Right renal pelvis (tissue), 4 donors: ENCODE results near the gene TMEM45B. TPM values are rescaled to one million over a fixed set of nuclear protein-coding genes. Genes with fewer than 3 reads are reported as not detected.
"Not testable (repeated sequence)": the region's sequence is repeated elsewhere in the genome, so short reads cannot be mapped to it uniquely, and the experiment has no call there.

Experiments
- DNase-seq, 4 donors: peaks; one replicate each; pipeline ENCODE4 v3.0.0-alpha.2; 2013; ENCODE audit warnings: low read depth in 4 of 4, low spot score in 3 of 4, missing footprints in 1 of 4
- polyA plus RNA-seq, 4 donors: library from polyadenylated mRNA; unstranded; fragments of 120-200 nt; gene quantifications; one replicate each; pipeline ENCODE4 v1.2.1, GENCODE V29; 2013; ENCODE audit not compliant: insufficient read length in 4 of 4

Gene TMEM45B
- polyA plus RNA-seq: 10 to 100 TPM; 18.0 to 32.6 (median 21.4) TPM

DNA sequence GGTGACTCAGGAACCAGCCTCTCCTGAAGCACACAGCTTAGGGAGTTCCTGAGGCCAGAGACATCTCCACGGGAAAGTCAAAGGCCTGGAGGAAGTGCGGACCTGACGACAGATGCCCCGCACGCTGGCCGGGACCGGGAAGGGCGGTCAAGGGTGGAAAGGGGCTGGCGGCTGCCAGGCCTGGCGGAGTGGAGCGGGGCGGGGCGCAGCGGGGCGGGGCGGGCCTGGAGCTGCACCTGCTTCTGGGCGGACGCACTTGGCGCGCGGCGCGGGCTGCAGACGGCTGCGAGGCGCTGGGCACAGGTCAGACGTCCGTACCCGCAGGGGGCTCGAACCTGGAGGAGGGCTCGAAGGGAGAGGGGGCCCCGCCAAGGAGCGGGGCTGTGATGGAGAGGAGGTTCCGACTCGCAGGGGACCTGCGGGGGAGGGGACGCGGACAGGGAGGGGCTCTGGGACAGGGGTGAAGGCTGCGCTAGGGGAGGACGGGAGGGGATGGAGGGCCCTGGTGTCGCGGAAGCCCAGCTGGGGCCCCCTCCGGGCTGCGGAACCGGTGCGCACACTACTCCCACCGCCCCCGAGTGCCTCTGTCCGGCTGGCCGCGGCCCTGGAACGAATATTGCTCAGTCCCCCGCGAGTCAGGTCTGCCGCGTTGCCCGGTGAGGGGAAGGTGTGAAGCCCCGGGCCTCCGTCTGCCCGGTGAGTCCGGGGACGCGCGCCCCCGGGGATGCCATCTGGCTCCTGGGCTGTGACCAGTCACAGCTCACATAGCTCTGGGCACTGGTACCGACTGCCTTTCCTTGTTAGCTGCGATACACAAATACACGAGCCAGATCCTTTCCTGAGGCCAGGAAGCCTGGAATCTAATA is at the start of gene TMEM45B:
Gene TMEM45B, plus strand, starts transcription at position 253 of the 866 bp plus-strand sequence. CDS start 36,635 bp downstream, outside the sequence.
- DNase-seq: peak in 3 of 4 donors; percentile 26 to 31 (median 28)

DNA sequence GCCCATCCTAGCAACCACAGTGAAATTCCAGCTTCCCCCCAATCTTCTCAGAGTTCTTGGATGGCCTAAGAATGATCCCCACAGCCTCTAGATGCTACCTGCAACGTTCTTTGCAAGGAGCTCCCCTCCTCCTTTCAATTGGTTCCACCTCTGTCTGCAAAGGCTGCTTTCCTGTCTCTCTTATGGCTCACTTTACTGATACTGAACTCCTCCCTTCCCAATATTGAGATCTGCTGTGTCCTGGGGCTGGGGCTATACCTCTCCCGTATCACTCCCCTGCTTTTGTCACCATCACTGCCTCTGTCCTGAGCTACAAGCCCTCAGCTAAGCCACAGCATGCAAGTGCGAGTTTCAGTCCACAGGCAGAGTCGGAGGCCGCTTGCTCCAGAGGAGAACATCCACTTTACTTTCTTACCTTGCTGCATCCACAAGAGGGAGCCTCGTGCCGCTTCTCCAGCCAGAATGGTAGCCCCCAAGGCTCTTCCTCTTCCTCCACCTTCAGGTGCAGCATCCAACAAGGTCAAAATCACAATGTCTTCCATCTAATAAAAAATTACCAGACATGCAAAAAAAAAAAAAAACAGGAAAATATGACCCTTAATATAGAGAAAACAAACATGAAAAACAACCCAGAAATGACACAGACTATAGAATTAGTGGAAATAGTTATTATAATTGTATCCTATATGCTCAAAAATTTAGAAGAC is 48.6 kb upstream of the TMEM45B start:
- DNase-seq: no peak

DNA sequence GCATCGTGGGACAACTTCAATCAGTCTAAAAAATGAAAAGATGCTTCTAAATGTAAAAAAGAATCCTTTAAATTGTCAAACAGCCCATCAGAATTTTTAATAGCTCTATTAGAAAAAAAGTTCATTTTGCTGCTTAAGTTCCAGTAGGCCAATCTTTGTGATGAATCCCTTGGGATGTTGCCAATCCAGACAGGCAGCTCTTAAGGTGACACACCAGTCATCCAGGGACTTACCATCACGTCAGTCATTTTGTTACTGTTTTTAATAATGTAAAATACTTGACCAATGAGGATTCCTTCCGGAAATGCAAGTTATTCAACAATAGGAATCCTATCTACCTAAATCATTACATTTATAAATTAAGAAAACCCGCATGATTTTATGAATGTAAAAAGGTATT is 47.8 kb upstream of the TMEM45B start:
- no peak for DNase-seq

DNA sequence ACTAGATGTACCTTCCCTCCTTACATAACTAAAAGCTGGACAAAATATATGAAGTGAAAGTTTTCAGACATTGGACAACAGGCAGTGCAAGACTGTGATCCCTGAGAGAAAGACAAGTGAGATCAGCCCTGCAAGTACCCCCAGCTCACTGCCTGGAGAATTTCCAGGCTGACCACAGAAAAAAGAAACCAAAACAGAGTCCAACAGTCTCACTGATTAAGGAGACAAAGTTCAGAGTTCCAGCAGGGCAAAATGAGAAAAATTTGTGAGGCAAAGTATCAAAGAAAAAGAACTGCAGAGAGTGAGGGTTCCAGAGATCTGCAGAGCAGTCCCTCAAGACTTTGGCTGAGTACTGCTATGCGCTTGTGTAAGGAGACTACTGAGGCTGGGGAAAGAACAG is 47.3 kb upstream of the TMEM45B start:
- no peak for DNase-seq

DNA sequence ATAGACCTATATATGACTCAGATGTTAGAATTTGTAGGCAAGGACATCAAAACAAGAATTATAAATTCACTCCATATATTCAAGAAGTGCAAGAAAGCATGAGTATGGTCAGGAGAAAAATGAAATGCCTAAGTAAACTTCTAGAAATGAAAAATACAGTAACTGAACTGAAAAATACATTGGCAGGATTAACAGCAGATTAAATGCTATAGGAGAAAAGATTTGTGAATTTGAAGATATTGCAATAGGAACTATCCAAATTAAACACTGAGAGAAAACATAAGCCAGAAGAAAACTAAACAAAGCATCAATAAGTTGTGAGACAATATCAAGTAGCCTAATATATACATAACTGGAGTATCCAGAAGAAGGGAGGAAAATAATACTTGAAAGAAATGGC is 46.6 kb upstream of the TMEM45B start:
- no peak for DNase-seq

DNA sequence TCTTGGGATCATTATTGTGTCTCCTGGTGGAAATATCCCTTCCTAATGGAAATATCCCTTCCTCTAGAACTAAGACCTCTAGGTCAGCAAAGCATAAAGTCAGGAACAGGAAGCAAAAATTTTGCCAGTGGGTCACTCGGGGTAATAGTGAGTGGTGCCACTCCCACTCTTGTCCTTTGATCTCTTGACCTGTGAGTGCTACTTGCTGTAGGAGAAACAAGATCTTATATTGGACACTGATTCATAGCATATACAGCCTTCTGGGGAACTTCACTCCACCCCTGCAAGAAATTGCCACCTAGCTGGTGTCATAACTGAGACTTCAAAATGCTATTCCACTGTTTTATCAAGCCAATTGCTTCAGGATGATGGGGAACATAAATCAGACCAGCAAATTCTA is 44.7 kb upstream of the TMEM45B start:
- no peak for DNase-seq

DNA sequence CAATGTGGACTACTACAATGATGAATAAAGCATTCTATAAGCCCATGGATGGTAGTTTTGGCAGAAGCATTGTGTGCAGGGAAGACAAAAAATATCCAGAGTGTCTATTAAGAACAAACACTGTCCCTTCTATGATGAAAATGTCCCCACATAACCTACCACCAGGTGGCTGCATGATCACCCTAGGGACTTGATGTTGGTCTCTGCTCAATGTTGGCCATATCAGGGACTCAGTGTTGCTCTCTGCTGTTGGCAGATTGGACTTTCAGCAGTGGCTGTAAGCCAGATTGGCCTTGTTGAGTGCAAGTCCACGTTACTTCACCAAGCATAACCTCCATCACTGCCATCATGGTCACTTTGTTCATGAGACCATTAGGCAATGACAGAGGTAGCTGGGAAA is 44.2 kb upstream of the TMEM45B start:
- DNase-seq: not testable (repeated sequence)

DNA sequence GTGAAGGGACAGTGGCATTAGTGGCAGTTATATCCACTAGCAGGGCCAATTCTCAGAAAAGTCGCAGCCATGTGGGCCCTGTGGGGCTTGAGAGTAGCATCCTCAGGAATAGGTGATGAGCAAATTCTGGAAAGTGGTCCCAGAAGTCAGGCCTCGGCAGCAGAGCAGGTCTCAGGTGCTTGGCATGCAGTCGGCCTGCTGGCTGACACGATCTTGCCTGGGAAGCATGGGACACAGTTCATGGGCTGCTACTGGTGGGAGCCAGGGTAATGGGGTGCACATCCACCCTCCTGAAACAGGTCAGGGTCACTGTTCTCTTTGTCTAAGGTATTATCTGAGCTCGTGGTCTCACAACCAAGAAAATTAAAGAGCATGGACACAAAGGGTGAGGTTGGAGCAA is 36.8 kb upstream of the TMEM45B start:
- DNase-seq: no peak

DNA sequence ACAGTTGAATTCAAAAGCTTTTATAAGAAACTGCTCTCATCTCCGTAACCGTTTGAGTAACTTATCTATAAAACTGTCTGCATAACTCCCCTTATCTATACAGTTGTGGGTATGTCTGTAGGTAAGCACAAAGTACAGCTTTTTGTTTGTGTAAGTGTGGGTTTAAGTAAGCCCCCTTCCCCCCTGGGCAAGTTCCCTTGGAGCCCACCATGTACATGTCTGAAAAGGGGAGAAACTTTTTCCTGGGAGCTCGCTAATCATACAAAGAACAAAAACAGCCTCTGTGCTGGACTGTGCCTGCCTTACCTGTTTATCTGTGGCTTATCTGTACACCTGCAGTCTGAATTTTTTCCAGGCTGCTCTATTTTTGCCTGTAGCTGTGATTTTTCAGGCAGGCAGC is 36.3 kb upstream of the TMEM45B start:
- no peak for DNase-seq

DNA sequence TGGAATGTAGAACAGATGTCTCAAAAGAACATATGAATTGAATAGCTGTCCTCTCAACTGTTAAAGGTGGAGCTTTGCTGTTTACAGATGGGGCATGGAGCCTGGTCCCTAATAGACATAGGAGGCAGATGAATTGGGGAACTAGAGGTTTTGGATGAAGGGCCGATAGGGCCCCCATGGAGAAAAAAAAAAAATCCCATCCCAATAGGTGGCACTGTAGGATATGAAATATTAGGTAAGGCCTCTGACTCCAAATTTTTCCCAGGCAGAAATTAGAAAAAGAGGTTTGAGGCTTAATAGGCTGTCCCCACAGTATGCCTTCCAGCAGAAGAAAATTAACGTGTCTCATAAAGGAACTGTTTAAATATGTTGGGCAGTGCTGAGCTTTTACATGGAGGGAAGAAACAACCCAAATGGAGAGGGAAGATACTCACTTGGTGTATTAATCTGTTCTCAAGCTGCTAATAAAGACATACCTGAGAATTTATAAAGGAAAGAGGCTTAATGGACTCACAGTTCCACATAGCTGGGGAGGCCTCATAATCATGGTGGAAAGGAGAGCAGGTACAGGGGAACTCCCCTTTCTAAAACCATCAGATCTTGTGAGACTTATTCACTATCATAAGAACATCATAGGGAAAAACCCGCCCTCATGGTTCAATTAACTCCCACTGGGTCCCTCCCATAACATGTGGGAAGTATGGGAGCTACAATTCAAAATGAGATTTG is 30.1 kb upstream of the TMEM45B start:
- no peak for DNase-seq

DNA sequence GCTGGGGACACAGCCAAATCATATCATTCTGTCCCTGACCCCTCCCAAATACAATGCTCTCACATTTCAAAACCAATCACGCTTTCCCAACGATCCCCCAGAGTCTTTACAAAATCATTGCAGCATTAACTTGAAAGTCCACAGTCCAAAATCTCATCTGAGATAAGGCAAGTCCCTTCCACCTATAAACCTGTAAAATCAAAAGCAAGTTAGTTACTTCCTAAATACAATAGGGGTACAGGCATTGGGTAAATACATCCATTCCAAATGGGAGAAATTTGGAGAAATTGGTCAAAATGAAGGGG is 29.6 kb upstream of the TMEM45B start:
- DNase-seq: not testable (repeated sequence)

DNA sequence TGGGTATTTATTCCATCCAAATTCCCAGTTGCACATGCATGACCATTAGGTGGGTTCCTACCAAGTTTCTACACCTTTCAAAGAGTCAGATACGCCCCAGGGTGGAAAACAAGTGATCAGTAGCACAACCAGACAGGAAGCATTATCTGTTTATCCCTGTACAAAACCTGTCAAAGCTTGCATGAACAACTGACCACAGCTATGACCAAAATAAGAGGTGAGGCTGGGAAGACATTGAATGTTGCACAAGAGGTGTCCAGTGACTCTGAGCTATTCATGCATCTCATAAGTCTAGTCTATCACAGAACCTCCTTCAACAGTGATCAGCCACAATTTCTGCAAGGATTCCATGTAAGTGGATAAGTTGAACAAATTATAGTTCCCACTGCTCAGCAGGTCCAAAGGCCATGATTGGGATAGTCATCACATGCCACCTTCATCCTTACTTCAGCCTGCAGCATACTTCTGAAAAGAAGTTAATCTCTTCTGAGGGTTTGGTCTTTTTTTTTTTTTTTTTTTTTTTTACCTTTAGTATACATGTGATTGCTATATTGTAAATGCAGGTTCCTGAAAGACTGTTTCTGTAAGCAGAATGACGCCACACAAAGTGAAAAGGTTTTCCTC is 28.0 kb upstream of the TMEM45B start:
- DNase-seq: no peak

DNA sequence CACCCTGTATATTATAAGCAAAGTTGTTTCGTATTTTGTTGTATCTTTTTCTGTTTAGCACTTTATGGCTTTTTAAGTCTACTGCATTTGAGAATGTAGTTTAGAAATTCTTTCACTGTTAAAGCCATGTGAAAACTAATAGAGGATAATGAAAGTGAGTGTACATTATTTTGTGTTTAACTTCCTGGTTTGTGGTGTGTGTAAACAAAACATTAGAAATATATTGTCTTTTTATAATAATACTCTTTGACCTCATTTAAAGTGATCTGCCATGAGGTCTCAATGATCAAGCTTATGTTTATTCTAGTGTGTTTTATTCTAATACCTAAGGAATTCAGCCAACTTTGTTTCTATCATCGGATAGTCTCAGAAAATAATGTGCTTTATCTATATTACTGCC is 27.4 kb upstream of the TMEM45B start:
- DNase-seq: no peak

DNA sequence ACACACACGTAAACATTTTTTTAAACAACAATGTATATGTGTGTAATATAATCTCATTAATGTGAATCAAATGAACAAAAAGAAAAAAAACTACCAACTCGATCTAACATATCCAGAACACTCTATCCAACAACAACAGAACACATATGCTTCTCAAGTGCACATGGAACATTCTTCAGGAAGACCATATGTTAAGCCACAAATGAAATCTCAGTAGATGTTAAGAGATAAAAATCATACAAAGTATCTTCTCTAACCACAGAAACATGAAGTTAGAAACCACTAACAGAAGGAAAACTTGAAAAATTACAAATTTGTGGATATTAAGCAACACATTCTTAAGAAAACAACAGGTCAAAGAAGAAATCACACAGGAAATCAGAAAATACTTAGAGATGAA is 25.5 kb upstream of the TMEM45B start:
- no peak for DNase-seq

DNA sequence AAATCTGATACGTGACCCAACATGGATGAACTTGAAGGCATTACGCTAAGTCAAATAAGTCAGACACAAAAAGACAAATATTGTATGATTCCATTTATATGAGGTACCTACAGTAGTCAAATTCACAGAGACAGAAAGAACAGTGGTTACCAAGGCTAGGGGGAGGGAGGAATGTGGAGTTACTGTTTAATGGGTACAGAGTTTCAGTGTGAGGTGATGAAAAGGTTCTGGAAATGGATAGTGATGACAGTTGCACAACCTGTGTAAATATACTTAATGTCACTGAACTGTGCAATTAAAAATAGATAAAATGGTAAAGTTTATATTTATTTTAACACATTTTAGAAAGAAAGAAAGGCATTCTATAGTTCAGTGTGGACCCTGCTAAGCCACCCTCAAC is 24.1 kb upstream of the TMEM45B start:
- DNase-seq: no peak

DNA sequence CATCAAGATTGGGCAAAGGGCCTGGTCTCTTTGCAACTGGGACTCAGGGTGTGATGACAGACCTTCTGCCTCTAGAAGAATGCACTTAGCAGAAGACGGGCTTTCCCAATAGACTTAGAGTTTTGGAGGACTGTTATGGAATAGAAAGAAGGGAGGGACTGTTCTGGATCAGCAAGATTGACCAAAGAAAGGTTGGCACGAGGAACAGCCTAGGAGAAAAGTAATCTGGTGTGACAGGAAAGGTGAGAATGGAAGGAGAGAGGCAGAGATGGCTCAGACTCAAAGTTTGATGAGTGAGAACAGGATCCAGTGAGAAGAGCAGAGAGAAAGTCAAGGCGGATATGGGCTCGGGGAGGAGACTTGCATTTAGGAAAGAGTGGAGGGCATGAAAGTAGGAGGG is 23.0 kb upstream of the TMEM45B start:
- no peak for DNase-seq

DNA sequence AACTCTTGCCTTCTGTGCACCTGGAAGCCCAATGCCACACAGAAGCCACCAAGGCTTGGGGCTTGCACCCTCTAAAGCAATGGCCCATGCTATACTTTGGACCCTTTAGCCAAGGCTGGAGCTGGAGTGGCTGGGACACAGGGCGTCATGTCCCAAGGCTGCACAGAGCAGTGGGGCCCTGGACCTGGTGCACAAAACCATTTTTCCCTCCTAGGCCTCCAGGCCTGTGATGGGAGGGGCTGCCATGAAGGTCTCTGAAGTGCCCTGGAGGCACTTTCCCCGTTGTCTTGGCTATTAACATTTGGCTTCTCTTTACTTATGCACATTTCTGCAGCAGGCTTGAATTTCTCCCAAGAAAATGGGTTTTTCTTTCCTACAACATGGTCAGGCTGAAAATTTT is 20.6 kb upstream of the TMEM45B start:
- DNase-seq: no peak

DNA sequence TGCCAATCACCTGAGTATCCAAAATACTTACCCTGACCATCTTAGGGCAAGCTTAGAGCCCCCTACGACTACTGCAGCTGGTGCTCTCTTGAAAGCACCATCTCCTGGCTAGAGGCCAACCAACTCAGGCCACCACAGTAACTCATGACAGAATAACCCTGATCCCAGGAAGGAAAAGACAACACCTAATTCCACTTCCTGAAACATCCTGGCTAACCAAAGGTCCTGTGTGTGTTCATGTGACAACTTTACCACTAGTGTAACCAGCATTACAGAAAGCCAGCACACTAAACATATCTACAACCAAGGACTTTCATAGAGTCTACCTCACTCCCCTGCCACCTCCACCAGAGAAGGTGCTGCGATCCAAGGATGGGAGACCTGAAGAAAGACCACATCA is 17.4 kb upstream of the TMEM45B start:
- no peak for DNase-seq

DNA sequence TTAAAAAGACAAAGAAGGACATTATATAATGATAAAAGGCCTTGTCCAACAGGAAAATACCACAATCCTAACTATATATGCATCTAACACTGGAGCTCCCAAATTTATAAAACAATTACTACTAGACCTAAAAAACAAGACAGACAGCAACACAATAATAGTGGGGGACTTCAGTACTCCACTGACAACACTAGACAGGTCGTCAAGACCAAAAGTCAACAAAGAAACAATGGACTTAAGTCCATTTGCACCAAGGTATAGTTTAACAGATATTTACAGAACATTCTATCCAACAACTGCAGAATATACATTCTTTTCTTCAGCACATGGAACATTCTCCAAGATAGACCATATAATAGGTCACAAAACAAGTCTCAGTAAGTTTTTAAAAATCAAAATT is 15.5 kb upstream of the TMEM45B start:
- DNase-seq: not testable (repeated sequence)

DNA sequence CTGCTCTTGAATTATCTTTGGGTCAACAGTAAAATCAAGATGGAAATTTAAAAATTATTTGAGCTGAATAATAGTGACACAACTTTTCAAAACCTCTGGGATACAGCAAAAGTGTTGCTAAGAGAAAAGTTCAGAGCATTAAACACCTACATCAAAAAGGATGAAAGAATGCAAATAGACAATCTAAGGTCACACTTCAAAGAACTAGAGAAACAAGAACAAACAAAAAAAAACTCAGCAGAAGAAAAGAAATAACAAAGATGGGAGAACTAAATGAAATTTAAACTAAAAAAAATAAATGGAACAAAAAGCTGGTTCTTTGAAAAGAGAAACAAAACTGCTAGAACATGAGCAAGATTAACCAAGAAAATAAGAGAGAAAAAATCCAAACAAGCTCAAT is 15.0 kb upstream of the TMEM45B start:
- no peak for DNase-seq

DNA sequence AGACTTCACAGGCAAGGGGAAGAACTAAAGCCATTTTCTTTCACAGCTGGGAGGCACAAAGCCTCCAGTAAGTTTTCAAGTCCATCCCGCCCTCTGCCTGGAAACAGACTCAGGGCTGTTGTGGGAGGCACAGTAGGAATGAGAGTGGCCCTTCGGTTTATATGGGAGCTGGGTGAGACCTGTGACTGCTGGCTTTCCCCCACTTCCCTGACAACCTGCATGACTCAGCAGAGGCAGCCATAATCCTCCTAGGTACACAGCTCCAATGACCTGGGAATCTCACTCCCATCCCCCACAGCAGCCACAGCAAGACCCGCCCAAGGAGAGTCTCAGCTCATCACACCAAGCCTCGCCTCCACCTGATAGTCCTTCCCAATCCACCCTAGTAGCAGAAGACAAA is 12.1 kb upstream of the TMEM45B start:
- no peak for DNase-seq
